ENCODE results near the gene ANKRD27. TPM values are rescaled to one million over a fixed set of nuclear protein-coding genes. Genes with fewer than 3 reads are reported as not detected.

Gene ANKRD27
- polyA plus RNA-seq, 1 donor from 2014 or later, result 24.6 TPM

- H3F3A ChIP-seq (ENCODE audit: insufficient read depth, low read length, poor library complexity, severe bottlenecking), result no peaks in the 10 kb centered on the region
- no peaks in the 10 kb centered on the region for H3K27me3 ChIP-seq (ENCODE audit: insufficient read depth, low read depth, low read length)
- no peaks in the 10 kb centered on the region for H4K20me1 ChIP-seq (ENCODE audit: insufficient read depth)
- no peaks in the 10 kb centered on the region for H3K36me3 ChIP-seq (ENCODE audit: insufficient read depth, low read length)
- H3K79me2 ChIP-seq (replicated peaks; ENCODE audit: insufficient read depth, low read length), result no peaks in the 10 kb centered on the region
- H3K4me2 ChIP-seq (ENCODE audit: low read length), result no peak overlapping the region
- no peaks in the 10 kb centered on the region for H3K9me2 ChIP-seq (ENCODE audit: insufficient read depth, low read length)
- TF ChIP-seq, protein P1, sequence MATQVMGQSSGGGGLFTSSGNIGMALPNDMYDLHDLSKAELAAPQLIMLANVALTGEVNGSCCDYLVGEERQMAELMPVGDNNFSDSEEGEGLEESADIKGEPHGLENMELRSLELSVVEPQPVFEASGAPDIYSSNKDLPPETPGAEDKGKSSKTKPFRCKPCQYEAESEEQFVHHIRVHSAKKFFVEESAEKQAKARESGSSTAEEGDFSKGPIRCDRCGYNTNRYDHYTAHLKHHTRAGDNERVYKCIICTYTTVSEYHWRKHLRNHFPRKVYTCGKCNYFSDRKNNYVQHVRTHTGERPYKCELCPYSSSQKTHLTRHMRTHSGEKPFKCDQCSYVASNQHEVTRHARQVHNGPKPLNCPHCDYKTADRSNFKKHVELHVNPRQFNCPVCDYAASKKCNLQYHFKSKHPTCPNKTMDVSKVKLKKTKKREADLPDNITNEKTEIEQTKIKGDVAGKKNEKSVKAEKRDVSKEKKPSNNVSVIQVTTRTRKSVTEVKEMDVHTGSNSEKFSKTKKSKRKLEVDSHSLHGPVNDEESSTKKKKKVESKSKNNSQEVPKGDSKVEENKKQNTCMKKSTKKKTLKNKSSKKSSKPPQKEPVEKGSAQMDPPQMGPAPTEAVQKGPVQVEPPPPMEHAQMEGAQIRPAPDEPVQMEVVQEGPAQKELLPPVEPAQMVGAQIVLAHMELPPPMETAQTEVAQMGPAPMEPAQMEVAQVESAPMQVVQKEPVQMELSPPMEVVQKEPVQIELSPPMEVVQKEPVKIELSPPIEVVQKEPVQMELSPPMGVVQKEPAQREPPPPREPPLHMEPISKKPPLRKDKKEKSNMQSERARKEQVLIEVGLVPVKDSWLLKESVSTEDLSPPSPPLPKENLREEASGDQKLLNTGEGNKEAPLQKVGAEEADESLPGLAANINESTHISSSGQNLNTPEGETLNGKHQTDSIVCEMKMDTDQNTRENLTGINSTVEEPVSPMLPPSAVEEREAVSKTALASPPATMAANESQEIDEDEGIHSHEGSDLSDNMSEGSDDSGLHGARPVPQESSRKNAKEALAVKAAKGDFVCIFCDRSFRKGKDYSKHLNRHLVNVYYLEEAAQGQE (IDR thresholded peaks at IDR 0.05; ENCODE audit: borderline replicate concordance), result no peak
- TF ChIP-seq MXI1 (conservative IDR thresholded peaks at IDR 0.05; ENCODE audit: poor library complexity, severe bottlenecking) (no peak), POLR2AphosphoS5 (IDR thresholded peaks at IDR 0.05) (no peak), RAD21 (conservative IDR thresholded peaks at IDR 0.05) (no peak), TAF1 (IDR thresholded peaks at IDR 0.05; ENCODE audit: low read depth) (no peak), EP300 (conservative IDR thresholded peaks at IDR 0.05; ENCODE audit: poor library complexity, severe bottlenecking) (no peak), SMC3 (conservative IDR thresholded peaks at IDR 0.05; ENCODE audit: poor library complexity) (no peak), EZH2 (IDR thresholded peaks at IDR 0.05; ENCODE audit: borderline replicate concordance, insufficient read depth, low read length, poor library complexity, severe bottlenecking) (no peak)
- TF ChIP-seq, protein P2, sequence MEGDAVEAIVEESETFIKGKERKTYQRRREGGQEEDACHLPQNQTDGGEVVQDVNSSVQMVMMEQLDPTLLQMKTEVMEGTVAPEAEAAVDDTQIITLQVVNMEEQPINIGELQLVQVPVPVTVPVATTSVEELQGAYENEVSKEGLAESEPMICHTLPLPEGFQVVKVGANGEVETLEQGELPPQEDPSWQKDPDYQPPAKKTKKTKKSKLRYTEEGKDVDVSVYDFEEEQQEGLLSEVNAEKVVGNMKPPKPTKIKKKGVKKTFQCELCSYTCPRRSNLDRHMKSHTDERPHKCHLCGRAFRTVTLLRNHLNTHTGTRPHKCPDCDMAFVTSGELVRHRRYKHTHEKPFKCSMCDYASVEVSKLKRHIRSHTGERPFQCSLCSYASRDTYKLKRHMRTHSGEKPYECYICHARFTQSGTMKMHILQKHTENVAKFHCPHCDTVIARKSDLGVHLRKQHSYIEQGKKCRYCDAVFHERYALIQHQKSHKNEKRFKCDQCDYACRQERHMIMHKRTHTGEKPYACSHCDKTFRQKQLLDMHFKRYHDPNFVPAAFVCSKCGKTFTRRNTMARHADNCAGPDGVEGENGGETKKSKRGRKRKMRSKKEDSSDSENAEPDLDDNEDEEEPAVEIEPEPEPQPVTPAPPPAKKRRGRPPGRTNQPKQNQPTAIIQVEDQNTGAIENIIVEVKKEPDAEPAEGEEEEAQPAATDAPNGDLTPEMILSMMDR (IDR thresholded peaks at IDR 0.05; ENCODE audit: poor library complexity, severe bottlenecking), result no peak
- no peak overlapping the region for H3K9ac ChIP-seq (ENCODE audit: low read length)
- no peak overlapping the region for H2AFZ ChIP-seq (ENCODE audit: low read depth, low read length)
- no peak overlapping the region for H3K27ac ChIP-seq (ENCODE audit: low read length)
- no peaks in the 10 kb centered on the region for H3K9me3 ChIP-seq (ENCODE audit: low read length)
- no peak overlapping the region for H3K4me3 ChIP-seq (ENCODE audit: low read length)
Measured at GRCh38 chr19:32624410-32624809, 50.6 kb downstream of the ANKRD27 start.

- no peak for TF ChIP-seq EP300 (conservative IDR thresholded peaks at IDR 0.05; ENCODE audit: poor library complexity, severe bottlenecking)
- TF ChIP-seq POLR2AphosphoS5 (IDR thresholded peaks at IDR 0.05), result no peak
- TF ChIP-seq SMC3 (conservative IDR thresholded peaks at IDR 0.05; ENCODE audit: poor library complexity), result no peak
- TF ChIP-seq, protein P2 (IDR thresholded peaks at IDR 0.05; ENCODE audit: poor library complexity, severe bottlenecking), result no peak
- no peaks in the 10 kb centered on the region for H3K36me3 ChIP-seq (ENCODE audit: insufficient read depth, low read length)
Measured at GRCh38 chr19:32622002-32622401, 53.0 kb downstream of the ANKRD27 start.

More at GRCh38 chr19:32622002-32622401, 53.0 kb downstream of the ANKRD27 start:
- no peak overlapping the region for H2AFZ ChIP-seq (ENCODE audit: low read depth, low read length)
- H4K20me1 ChIP-seq (ENCODE audit: insufficient read depth), result no peaks in the 10 kb centered on the region
- no peaks in the 10 kb centered on the region for H3K9me3 ChIP-seq (ENCODE audit: low read length)
- no peak overlapping the region for H3K27ac ChIP-seq (ENCODE audit: low read length)
- no peak overlapping the region for H3K9ac ChIP-seq (ENCODE audit: low read length)
- no peaks in the 10 kb centered on the region for H3K9me2 ChIP-seq (ENCODE audit: insufficient read depth, low read length)
- H3K27me3 ChIP-seq (ENCODE audit: insufficient read depth, low read depth, low read length), result no peaks in the 10 kb centered on the region
- no peaks in the 10 kb centered on the region for H3K79me2 ChIP-seq (replicated peaks; ENCODE audit: insufficient read depth, low read length)
- H3F3A ChIP-seq (ENCODE audit: insufficient read depth, low read length, poor library complexity, severe bottlenecking), result no peaks in the 10 kb centered on the region
- H3K4me2 ChIP-seq (ENCODE audit: low read length), result no peak overlapping the region
- H3K4me3 ChIP-seq (ENCODE audit: low read length), result no peak overlapping the region

All from neural cell (in vitro differentiated cells).